Measurements from ENCODE around the gene NGLY1. TPM values are rescaled to one million over a fixed set of nuclear protein-coding genes. Genes with fewer than 3 reads are reported as not detected.

NGLY1 gene, protein sequence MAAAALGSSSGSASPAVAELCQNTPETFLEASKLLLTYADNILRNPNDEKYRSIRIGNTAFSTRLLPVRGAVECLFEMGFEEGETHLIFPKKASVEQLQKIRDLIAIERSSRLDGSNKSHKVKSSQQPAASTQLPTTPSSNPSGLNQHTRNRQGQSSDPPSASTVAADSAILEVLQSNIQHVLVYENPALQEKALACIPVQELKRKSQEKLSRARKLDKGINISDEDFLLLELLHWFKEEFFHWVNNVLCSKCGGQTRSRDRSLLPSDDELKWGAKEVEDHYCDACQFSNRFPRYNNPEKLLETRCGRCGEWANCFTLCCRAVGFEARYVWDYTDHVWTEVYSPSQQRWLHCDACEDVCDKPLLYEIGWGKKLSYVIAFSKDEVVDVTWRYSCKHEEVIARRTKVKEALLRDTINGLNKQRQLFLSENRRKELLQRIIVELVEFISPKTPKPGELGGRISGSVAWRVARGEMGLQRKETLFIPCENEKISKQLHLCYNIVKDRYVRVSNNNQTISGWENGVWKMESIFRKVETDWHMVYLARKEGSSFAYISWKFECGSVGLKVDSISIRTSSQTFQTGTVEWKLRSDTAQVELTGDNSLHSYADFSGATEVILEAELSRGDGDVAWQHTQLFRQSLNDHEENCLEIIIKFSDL
- total RNA-seq = 10 to 100 TPM; 46.0 to 46.2 TPM
- 39.9 TPM for polyA plus RNA-seq (2013, experiment 1 of 2)
- 50.4 TPM for polyA plus RNA-seq (2013, experiment 2 of 2)
- total RNA-seq = 44.1 to 95.6 (median 71.3) reads per million in 172 experiments

GRCh38 chr3:25782938-25783660 is at the start of gene NGLY1:
TSS of gene NGLY1 (minus strand) at chr3:25783443. CDS start at chr3:25783390, 53 bp downstream.
- CTCF ChIA-PET = no interaction called here
- ATAC-seq (ENCODE audit: poor library complexity) (peak; percentile 89), DNase-seq (peak; percentile 71 to 93 (median 82))
- H3K4me1 Mint-ChIP-seq (ENCODE audit: low read depth) = peaks cover 64% of the 10 kb centered on the region
- Histone ChIP-seq H3K27me3 (ENCODE audit: control insufficient read depth in 1 of 2, insufficient read depth in 2 of 2, low read length in 2 of 2) (no peaks in the 10 kb centered on the region), H3K4me1 (ENCODE audit: insufficient read depth, low read length) (peaks cover 26% of the 10 kb centered on the region), H3K9me3 (ENCODE audit: control insufficient read depth in 1 of 2, insufficient read depth in 1 of 2, low read length in 2 of 2) (no peaks in the 10 kb centered on the region), H3K36me3 (ENCODE audit: insufficient read depth, low read length) (peaks cover 3% of the 10 kb centered on the region), H3K4me3 (ENCODE audit: low read length) (peak within 1 kb of the TSS; percentile 82), H3K27ac (ENCODE audit: low read depth in 1 of 2, low read length in 2 of 2) (peak within 1 kb of the TSS; percentile 72 to 79)
- peaks cover 27% of the 10 kb centered on the region for H3K36me3 Mint-ChIP-seq (ENCODE audit: low read depth)
- H3K27ac Mint-ChIP-seq = peak within 1 kb of the TSS; percentile 96
- H3K4me3 Mint-ChIP-seq = peak within 1 kb of the TSS; percentile 96
- H3K27me3 Mint-ChIP-seq = no peaks in the 10 kb centered on the region
- POLR2A ChIA-PET = interaction anchor here (1.0 to 1.7 kb wide), 14 partner anchors 10 to 1867 kb away, joined by 3 to 16 read pairs (median 4); partner anchors contain the start of genes NKIRAS1, RPL15 and TOP2B
- intact Hi-C loops (cut with DNase I, micrococcal nuclease) = loop anchor here (2.0 to 10.0 kb wide), 4 partner anchors 74 to 1978 kb away; partner anchors contain the start of genes NKIRAS1 (in 1 of the 2), RPL15 (in 1 of the 2), TOP2B (in 1 of the 2) and UBE2E1 (in 1 of the 2)
- no peak for TF ChIP-seq CTCF (IDR thresholded peaks at IDR 0.05)
- no peaks in the 10 kb centered on the region for H3K9me3 Mint-ChIP-seq

DNA sequence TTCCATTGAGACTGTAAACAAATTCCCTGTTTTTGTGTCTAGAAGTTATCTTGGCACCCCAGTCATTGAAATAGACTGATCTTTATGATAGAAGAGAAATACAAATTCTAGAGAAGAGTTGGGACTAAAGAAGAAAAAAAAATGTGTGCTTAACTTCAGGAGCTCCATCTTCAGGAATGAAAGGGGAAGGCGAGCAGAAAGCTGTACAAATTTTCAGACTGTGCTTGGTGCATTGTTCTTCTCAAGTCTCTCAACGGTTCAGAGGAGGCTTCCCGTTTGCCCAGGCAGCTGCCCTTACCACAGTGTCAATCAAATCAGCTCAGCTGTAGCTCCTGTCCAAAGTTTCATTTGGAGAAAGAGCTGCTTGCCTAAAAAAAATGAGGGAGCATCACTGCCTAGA is 48.3 kb upstream of the NGLY1 start:
- no peaks in the 10 kb centered on the region for H3K36me3 ChIP-seq (ENCODE audit: insufficient read depth, low read length)
- no peaks in the 10 kb centered on the region for H3K27me3 ChIP-seq (ENCODE audit: control insufficient read depth in 1 of 2, insufficient read depth in 2 of 2, low read length in 2 of 2)
- CTCF ChIA-PET = interaction anchor here (1.1 kb wide), 1 partner anchor 184 kb away, joined by 3 read pairs; no protein-coding TSS in a partner anchor
- H3K27ac ChIP-seq (ENCODE audit: low read depth in 1 of 2, low read length in 2 of 2) = no peak overlapping the region
- Mint-ChIP-seq H3K36me3 (ENCODE audit: low read depth) (no peaks in the 10 kb centered on the region), H3K27ac (no peak overlapping the region), H3K4me1 (ENCODE audit: low read depth) (peaks cover 2% of the 10 kb centered on the region), H3K4me3 (no peak overlapping the region), H3K27me3 (peaks cover 5% of the 10 kb centered on the region), H3K9me3 (no peaks in the 10 kb centered on the region)
- DNase-seq (peak in 2 of 14 experiments; percentile 14 to 15), ATAC-seq (ENCODE audit: poor library complexity) (no peak)
- no peak overlapping the region for H3K4me3 ChIP-seq (ENCODE audit: low read length)
- intact Hi-C loops (cut with DNase I, micrococcal nuclease) = no loop called here
- peaks cover 4% of the 10 kb centered on the region for H3K4me1 ChIP-seq (ENCODE audit: insufficient read depth, low read length)
- TF ChIP-seq CTCF (IDR thresholded peaks at IDR 0.05) = no peak
- H3K9me3 ChIP-seq (ENCODE audit: control insufficient read depth in 1 of 2, insufficient read depth in 1 of 2, low read length in 2 of 2) = no peaks in the 10 kb centered on the region
- POLR2A ChIA-PET = no interaction called here

Data from CD4-positive, alpha-beta T cell (primary cell).